ENCODE results near the gene SMG6.
"Not testable (repeated sequence)": the region's sequence is repeated elsewhere in the genome, so short reads cannot be mapped to it uniquely, and the experiment has no call there.

SMG6 gene

DNA sequence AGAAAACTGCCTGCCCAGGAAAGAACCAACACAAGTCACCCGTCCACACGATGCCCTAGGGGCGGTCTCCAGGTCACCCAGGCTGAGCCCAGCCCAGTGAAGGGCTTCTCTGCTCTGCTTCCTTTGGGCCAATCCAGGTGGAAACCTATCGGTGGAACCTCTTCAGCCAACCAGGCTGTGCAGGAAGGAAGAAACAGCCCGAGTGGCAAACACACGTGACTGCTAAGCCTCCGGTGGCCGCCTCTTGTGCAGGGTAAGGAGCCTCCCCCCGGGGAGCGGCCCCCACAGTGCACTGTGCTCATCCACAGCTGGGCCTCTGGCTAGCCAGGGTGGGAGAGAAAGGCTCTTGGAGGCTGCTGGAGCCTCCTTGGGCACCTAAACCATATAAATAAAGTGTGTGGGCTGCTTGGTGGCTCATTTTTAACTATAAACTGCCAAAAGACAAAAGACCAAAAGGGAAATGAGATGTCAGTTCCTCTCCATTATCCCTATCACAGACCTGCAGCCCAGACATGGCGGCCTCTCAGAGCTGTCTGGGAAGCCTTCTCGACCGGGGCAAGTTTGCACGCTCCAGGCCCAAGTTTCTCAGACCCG lies 280.8 kb downstream of the SMG6 start:
- no peak for DNase-seq

DNA sequence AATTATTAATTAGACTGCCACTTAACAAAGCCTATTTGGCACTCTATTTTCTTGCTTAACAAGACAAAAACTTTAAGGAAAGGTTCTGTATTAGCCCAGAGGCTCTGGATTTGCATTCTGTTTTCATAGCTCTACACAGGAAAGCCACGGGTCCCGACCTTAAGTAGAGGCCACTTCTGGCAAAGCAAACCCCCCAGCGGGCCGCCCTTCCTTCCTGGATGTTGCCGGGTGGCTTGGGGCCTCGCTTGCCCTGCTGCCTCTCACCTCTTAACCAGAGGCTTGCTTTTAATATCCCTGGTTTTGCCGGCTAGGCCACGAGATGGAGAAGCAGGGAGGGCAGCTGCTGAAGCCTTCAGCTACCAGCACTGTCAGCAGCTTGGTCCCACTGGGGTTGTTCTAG lies 282.9 kb downstream of the SMG6 start:
- DNase-seq, result no peak

DNA sequence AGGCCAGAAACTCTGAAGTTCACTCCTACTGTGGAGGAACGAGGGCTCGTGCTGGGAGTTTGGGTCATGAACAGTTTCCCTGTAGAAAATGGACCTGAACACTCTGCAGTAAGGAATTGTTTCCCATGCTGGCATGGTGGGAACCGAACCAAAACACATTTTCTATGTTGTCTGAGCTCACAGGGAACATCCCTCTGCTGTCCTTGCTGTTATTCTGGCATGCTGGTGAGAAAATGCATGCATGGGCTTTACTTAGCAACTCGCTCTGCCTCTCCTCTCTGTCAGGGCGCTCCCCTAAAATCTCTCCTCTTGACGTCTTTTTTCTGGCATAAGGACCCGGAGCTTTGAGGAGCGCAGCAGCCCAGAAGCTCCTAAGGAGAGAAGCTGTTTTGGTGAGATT lies 283.9 kb downstream of the SMG6 start:
- no peak for DNase-seq

DNA sequence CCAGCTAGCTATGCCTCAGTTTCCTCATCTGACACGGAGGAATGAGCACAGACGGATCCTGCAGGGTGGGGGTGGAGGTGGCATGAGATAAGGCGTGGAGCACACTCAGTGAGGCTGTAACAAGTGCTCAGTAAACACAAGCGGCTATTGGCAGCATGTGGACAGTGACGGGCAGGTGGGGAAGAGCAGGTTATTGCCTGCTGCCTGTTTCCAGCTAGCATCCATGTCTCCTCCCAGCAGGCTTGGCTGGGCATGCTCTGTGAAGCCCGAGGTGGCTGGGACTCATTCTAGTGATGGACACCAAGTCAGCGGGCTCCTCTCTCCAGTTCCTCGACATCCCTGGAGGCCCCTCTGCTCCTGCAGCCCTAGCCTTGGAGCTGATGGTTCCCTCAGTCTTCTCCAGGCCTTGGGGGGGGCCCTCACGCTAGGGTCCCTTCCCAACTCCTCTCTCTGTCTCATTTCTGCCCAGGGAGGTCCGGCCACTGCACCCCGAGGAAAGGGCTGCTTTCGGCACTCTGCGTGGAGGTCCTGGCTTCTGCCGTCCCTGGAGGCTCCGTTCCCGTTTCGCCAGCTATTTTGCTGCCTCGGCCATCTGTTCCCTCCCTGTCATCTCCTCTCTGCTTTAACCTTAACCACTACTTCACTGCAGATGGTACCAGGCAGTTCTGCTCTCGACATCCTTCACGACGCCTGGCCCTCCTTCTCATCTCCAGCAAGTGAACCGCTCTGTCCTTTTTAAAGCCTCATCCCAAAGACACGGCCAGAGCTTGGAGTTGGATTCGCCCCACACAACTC lies 284.7 kb downstream of the SMG6 start:
- DNase-seq, result no peak

DNA sequence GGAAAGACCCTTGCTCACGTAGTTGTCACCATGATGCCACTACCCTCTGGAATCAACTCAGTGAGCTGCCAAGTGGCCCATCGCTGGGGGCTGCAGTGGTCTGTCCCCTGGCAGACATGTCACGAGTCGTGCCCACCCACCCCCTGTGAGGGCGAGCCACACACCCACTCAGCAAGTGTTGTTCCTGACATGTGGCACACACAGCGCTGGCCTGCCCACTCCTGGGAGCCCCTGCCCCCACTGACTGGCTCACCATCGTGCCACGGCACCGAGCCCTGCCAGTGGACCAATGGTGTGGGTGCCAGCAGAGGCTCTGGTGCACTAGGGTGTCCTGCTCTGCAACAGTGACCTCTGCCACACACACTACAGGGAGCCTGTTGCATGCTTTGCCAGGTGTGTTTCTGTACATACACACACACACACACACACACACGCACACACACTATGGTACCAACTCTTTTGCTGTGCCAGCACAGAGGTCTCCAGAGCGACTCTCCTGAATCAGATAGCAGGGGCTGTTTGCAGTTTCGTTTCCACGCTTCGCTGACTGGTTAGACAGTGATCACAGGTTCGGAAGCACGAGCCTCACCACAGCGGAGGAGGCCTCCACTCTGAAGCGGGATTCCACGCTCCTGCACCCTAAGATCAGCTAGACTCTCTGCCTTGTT lies 286.2 kb downstream of the SMG6 start:
- no peak for DNase-seq

DNA sequence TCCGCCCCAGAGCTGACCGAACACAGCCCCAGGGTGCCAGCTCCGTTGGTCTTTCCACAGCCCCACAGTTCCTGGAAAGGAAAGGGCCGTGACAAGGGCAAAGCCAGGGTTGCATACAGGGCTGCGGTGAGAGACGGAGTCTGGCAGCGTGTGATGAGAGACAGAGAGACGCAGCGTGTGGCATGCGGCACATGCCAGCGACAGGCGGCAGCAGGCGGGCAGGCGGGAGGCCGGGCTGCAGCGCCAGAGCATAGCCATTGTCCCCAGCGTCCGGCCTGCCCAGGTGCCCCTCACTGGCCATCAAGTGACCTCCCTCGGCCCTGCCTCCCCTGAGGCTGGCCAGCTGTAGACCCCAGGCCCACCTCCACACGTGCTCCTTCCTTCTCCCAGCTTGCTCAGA lies 287.1 kb downstream of the SMG6 start:
- no peak for DNase-seq

DNA sequence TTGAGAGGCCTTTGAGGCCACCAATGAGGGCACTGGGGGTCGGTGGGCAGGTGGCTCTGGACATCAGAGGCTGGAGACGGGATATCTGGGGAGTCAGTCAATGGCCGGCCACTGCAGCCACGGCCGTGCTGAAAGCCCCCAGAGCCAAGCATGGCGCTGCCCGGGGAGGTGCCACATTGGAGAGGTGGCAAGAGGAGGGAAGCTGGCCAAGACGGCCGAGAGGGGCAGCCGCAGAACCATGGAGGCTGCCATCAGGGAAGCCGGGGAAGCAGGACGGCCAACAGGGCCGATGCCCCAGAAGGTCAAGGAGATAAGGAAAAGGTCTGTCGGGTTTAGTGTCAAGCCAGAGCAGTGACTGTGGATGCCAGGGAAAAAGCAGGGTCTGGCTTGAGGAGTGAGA lies 288.3 kb downstream of the SMG6 start:
- DNase-seq, result no peak

DNA sequence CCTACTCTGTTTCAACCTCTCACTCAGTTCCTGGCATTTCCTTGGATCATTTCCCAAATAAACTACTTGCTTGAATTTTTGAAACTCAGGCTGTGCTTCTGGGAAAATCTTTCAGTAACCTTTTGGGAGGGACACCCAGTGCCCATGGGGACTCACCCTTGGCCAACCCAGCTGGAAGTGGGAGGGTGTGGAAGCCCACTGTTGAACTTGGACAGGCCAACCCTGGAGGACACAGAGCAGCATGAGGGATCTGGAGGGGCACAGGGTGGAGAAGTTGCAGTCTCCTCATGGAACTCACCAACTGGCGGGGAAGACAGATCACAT lies 289.6 kb downstream of the SMG6 start:
- no peak for DNase-seq

DNA sequence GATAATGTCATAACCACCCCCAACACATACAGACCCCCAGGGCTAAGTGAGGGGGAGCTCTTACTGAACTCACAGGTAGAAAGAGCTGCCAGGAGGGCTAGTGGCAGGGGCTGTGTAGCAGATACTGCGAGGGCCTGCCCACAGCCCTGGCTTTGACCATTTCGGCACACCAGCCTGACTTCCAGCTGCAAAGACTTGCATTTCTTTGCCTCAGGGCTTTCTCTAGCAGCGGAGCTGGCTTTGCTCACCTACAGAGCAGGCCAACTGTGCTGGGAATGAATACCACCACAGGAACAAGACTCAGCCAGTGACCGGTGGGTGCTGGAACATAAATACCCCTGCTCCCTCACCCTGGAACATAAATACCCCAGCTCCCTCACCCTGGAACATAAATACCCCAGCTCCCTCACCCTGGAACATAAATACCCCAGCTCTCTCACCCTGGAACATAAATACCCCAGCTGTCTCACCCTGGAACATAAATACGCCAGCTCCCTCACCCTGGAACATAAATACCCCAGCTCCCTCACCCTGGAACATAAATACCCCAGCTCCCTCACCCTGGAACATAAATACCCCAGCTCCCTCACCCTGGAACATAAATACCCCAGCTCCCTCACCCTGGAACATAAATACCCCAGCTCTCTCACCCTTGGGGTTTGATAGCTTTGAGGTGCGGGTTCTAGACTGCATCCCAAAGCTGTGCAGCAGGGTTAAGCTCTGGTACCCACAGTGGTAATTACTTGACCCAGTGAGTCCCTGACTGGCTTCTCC lies 290.2 kb downstream of the SMG6 start:
- not testable (repeated sequence) for DNase-seq

DNA sequence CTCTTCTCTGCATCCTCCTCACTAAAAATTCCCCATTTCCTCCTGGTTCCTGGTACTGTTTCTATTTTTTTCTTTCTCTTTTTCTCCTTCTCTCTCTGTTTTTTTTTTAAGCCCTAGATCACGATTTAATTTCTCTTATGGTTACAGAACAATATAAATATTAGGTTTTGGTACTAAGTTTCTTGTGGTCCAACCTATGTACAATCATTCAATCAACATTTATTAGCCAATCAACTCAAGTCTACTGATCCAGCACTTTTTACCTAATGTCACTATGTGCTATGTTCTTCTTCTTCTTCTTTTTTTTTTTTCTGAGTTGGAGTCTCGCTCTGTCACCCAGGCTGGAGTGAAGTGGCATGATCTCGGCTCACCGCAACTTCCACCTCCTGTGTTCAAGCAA lies 291.1 kb downstream of the SMG6 start:
- DNase-seq, result no peak

DNA sequence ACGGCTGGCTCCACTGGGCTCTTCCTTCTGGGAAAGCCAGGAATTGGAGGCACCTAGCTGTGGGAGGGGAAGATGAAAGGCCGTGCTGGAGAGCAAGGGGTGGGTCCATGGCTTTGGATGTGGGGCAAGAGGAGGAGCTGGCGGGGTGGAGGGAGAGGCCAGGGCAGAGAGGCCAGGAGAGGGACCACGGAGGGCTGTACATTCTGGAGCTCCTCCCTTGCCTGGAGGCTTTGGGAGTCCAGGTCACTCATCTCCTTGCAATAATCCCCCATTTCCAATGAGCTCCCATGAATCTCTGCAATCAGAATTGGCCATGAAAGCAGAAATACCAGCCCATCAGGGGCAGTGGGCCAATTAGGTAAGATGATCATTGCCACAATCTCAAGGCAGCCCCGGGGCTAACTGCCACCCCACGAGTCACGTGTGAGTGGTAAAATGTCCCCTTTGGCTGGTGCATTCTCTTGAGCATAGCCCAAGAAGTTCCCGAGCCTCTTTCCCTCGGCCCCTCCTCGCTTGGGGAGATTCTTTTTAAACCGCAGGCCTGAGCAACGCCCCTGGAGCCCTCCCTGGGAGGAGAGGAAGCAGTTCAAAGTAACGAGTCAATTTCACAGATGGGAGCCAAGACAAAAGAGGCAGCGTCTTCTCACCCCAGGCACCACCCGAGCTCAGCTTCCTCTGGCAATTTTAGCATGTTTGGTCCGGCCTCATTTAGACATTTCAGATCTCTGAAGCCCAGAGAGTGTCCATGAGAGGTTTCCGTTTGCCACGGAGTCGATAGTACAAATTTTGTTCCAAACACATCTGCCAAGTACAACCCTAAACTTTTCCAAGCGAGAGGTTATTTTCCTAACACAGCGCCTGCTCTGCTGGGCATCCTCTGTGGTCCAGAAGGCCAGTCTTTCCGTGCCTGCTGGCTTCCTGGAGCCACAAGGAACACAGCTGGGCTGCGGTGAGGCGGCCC lies 291.9 kb downstream of the SMG6 start:
- no peak for DNase-seq

Measured in T-helper 1 cell (primary cell).